ENCODE measurements around the gene NDUFV2. TPM values are rescaled to one million over a fixed set of nuclear protein-coding genes. Genes with fewer than 3 reads are reported as not detected.

The NDUFV2 gene
- total and polyA plus RNA-seq, 2 of the 8 experiments (the other 6 are each of a cell fraction or from before 2014, with no cell fraction given): 90.8 to 191 TPM

DNA sequence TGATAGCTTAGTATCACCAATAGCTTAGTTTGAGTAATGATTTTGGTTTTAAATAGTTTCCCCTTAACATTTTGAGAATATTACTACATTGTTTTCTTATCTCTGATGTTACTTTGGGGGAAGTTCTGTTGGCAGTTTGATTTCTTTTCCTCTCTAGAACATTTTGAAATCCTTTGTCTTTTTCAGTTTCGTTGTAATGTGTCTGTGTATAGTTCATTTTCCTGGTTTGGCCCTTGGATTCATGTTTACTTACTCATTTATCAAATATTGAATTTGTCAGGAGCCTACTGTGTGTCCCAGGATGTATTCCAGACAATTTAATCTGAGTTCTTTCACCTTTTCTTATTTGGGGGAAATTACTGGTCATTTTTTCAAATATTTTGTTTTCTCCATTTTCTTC, 50.8 kb downstream of the NDUFV2 start (continued):
- TF ChIP-seq TAF1 (IDR thresholded peaks at IDR 0.05; ENCODE audit: low read depth, low read length) (no peak), JUN (IDR thresholded peaks at IDR 0.05; ENCODE audit: low read depth, low read length) (no peak), SIX5 (IDR thresholded peaks at IDR 0.05; ENCODE audit: low read depth, low read length) (no peak), EGR1 (IDR thresholded peaks at IDR 0.05; ENCODE audit: borderline replicate concordance, low read depth, low read length) (no peak), CREB1 (IDR thresholded peaks at IDR 0.05) (no peak)
- TF ChIP-seq, protein P1, sequence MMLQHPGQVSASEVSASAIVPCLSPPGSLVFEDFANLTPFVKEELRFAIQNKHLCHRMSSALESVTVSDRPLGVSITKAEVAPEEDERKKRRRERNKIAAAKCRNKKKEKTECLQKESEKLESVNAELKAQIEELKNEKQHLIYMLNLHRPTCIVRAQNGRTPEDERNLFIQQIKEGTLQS (IDR thresholded peaks at IDR 0.05; ENCODE audit: insufficient read depth, low read depth, low read length): no peak
- TF ChIP-seq, protein P2, sequence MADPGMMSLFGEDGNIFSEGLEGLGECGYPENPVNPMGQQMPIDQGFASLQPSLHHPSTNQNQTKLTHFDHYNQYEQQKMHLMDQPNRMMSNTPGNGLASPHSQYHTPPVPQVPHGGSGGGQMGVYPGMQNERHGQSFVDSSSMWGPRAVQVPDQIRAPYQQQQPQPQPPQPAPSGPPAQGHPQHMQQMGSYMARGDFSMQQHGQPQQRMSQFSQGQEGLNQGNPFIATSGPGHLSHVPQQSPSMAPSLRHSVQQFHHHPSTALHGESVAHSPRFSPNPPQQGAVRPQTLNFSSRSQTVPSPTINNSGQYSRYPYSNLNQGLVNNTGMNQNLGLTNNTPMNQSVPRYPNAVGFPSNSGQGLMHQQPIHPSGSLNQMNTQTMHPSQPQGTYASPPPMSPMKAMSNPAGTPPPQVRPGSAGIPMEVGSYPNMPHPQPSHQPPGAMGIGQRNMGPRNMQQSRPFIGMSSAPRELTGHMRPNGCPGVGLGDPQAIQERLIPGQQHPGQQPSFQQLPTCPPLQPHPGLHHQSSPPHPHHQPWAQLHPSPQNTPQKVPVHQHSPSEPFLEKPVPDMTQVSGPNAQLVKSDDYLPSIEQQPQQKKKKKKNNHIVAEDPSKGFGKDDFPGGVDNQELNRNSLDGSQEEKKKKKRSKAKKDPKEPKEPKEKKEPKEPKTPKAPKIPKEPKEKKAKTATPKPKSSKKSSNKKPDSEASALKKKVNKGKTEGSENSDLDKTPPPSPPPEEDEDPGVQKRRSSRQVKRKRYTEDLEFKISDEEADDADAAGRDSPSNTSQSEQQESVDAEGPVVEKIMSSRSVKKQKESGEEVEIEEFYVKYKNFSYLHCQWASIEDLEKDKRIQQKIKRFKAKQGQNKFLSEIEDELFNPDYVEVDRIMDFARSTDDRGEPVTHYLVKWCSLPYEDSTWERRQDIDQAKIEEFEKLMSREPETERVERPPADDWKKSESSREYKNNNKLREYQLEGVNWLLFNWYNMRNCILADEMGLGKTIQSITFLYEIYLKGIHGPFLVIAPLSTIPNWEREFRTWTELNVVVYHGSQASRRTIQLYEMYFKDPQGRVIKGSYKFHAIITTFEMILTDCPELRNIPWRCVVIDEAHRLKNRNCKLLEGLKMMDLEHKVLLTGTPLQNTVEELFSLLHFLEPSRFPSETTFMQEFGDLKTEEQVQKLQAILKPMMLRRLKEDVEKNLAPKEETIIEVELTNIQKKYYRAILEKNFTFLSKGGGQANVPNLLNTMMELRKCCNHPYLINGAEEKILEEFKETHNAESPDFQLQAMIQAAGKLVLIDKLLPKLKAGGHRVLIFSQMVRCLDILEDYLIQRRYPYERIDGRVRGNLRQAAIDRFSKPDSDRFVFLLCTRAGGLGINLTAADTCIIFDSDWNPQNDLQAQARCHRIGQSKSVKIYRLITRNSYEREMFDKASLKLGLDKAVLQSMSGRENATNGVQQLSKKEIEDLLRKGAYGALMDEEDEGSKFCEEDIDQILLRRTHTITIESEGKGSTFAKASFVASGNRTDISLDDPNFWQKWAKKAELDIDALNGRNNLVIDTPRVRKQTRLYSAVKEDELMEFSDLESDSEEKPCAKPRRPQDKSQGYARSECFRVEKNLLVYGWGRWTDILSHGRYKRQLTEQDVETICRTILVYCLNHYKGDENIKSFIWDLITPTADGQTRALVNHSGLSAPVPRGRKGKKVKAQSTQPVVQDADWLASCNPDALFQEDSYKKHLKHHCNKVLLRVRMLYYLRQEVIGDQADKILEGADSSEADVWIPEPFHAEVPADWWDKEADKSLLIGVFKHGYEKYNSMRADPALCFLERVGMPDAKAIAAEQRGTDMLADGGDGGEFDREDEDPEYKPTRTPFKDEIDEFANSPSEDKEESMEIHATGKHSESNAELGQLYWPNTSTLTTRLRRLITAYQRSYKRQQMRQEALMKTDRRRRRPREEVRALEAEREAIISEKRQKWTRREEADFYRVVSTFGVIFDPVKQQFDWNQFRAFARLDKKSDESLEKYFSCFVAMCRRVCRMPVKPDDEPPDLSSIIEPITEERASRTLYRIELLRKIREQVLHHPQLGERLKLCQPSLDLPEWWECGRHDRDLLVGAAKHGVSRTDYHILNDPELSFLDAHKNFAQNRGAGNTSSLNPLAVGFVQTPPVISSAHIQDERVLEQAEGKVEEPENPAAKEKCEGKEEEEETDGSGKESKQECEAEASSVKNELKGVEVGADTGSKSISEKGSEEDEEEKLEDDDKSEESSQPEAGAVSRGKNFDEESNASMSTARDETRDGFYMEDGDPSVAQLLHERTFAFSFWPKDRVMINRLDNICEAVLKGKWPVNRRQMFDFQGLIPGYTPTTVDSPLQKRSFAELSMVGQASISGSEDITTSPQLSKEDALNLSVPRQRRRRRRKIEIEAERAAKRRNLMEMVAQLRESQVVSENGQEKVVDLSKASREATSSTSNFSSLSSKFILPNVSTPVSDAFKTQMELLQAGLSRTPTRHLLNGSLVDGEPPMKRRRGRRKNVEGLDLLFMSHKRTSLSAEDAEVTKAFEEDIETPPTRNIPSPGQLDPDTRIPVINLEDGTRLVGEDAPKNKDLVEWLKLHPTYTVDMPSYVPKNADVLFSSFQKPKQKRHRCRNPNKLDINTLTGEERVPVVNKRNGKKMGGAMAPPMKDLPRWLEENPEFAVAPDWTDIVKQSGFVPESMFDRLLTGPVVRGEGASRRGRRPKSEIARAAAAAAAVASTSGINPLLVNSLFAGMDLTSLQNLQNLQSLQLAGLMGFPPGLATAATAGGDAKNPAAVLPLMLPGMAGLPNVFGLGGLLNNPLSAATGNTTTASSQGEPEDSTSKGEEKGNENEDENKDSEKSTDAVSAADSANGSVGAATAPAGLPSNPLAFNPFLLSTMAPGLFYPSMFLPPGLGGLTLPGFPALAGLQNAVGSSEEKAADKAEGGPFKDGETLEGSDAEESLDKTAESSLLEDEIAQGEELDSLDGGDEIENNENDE (IDR thresholded peaks at IDR 0.05; ENCODE audit: insufficient replicate concordance, low read length): no peak
